ENCODE results near the gene ZNF784.

Gene ZNF784

DNA sequence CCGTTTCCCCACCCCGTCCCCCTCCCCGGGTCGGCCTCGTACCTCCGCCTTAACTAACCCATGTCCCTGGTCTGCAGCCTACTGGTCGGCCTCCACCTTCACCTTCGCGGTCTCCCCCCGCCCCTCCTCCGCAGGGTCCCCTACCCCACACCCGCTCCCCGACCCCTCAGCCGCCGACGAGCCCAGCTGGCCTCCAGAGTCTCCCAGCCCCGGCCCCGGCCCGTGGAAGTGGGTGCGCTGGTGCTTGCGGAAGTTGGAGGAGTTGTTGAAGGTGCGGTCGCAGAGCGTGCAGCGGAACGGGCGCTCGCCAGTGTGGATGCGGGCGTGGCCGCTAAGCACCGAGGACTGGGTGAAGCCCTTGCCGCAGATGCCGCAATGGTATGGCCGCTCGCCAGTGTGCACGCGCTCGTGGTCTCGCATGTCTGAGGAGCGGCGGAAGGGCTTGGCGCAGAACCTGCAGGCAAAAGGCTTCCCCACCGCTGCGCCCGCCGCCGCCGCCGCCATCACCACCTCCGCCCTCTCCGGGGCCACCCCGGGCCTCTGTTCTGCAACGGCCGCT is 2.6 kb downstream of the ZNF784 start:
- DNase-seq (ENCODE audit: extremely low read depth in 1 of 2, low read depth in 1 of 2) = no peak

DNA sequence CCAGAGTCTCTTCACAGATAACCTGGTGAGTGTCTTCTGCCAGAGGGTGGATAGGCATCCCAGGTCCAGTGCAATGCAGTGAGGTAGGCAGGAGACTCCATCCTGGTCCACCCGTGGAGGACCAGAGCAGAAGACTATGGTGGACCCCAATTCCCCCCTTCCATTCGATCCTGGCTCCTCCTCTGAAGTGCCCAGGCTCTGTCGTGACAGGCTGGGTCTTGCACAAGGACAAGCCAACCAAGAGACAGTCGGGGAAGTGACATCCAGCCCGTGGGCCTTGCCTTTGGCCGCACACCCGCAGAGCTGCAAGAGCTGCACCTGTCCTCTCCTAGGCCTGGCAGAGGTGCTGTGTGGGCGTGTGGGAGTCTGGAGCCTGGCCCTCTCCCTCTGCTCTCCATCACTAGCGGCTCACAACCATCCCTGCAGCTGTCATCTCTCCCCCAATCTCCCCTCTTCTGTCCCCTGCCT is 3.1 kb downstream of the ZNF784 start:
- no peak for DNase-seq (ENCODE audit: extremely low read depth in 1 of 2, low read depth in 1 of 2)

- no peak for DNase-seq (ENCODE audit: extremely low read depth in 1 of 2, low read depth in 1 of 2)
Measured at GRCh38 chr19:55620410-55621204, 3.8 kb downstream of the ZNF784 start.

GRCh38 chr19:55619286-55619685 is 5.1 kb downstream of the ZNF784 start:
- no peak for DNase-seq (ENCODE audit: extremely low read depth in 1 of 2, low read depth in 1 of 2)

DNA sequence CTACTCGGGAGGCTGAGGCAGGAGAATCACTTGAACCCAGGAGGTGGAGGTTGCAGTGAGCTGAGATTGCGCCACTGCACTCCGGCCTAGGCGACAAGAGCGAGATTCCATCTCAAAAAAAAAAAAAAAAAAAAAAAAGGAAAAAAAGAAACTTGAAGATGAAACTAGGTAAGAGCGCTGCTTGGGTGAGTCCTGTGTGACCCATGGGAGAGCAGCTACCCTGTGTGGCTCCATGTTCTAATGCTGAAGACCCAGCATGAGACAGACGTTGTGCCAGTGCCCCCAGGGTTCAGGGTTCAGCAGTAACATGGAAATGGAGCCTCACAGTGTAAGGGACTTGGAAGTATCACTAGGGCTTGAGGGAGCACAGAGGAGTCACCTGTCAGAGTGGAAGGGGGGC is 5.9 kb downstream of the ZNF784 start:
- DNase-seq (ENCODE audit: extremely low read depth in 1 of 2, low read depth in 1 of 2) = no peak

DNA sequence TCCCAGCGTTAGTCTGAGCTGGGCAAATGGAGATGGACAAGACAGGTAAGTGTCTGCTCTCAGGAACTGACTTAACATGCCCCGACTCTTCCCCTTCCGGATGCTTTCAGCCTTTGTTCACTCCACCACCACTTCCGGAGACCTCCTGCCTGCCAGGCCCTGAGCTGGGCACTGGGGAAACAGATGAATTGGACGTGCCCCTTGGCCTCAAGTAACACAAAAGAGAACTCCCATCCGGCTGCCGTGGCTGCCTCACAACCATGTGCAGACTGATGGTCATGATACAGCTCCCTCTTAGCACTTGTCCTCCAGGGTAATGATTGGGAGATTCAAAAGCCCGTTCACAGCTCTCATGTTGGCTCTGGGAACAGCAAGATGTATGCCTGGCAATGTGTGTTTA is 6.9 kb downstream of the ZNF784 start:
- no peak for DNase-seq (ENCODE audit: extremely low read depth in 1 of 2, low read depth in 1 of 2)

GRCh38 chr19:55616395-55616875 is 7.9 kb downstream of the ZNF784 start:
- no peak for DNase-seq (ENCODE audit: extremely low read depth in 1 of 2, low read depth in 1 of 2)

DNA sequence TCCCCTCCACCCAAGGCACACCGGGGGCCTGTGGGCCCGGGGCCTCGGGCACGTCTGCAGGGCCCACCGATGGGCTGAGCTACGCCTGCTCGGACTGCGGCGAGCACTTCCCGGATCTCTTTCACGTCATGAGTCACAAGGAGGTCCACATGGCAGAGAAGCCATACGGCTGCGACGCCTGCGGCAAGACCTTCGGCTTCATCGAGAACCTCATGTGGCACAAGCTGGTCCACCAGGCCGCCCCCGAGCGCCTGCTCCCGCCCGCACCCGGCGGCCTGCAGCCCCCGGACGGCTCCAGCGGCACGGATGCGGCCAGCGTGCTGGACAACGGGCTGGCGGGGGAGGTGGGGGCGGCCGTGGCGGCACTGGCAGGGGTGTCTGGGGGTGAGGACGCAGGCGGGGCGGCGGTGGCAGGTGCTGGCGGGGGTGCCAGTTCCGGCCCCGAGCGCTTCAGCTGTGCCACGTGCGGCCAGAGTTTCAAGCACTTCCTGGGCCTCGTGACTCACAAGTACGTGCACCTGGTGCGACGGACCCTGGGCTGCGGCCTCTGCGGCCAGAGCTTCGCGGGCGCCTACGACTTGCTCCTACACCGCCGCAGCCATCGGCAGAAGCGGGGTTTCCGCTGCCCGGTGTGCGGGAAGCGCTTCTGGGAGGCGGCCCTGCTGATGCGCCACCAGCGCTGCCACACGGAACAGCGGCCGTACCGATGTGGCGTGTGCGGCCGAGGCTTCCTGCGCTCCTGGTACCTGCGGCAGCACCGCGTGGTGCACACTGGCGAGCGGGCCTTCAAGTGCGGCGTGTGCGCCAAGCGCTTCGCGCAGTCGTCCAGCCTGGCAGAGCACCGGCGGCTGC is 8.6 kb downstream of the ZNF784 start:
- no peak for DNase-seq (ENCODE audit: extremely low read depth in 1 of 2, low read depth in 1 of 2)

DNA sequence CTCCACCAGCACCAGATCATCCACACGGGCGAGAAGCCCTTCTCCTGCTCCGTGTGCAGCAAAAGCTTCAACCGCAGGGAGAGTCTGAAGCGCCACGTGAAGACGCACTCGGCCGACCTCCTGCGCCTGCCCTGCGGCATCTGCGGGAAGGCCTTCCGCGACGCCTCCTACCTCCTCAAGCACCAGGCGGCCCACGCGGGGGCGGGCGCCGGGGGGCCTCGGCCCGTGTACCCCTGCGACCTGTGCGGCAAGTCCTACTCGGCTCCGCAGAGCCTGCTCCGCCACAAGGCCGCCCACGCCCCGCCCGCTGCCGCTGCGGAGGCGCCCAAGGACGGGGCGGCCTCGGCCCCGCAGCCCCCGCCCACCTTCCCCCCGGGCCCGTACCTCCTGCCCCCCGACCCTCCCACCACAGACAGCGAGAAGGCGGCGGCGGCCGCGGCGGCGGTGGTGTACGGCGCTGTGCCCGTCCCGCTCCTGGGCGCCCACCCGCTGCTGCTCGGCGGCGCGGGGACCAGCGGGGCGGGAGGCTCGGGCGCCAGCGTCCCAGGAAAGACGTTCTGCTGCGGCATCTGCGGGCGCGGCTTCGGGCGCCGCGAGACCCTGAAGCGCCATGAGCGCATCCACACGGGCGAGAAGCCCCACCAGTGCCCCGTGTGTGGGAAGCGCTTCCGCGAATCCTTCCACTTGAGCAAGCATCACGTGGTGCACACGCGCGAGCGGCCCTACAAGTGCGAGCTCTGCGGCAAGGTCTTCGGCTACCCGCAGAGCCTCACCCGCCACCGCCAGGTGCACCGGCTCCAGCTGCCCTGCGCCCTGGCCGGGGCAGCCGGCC is 9.4 kb downstream of the ZNF784 start:
- DNase-seq (ENCODE audit: extremely low read depth in 1 of 2, low read depth in 1 of 2) = no peak

GRCh38 chr19:55613930-55614710 is 10.2 kb downstream of the ZNF784 start:
- DNase-seq (ENCODE audit: extremely low read depth in 1 of 2, low read depth in 1 of 2) = no peak

DNA sequence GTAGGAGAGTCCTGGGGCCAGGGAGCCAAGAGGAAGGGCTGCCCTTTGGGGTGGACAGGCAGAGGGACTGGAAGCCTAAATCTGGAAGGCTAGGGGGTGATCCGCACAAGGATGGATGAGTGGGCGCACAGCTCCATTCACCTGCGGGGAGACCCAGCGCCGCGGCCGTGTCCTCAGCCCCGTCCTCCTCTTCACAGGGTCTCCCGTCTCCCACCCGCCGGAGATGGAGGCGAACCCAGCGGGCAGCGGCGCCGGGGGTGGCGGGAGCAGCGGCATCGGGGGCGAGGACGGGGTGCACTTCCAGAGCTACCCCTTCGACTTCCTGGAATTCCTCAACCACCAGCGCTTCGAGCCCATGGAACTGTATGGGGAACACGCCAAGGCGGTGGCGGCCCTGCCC is 11.0 kb downstream of the ZNF784 start:
- no peak for DNase-seq (ENCODE audit: extremely low read depth in 1 of 2, low read depth in 1 of 2)

GRCh38 chr19:55611983-55612645 is 12.3 kb downstream of the ZNF784 start:
- DNase-seq (ENCODE audit: extremely low read depth in 1 of 2, low read depth in 1 of 2) = no peak

DNA sequence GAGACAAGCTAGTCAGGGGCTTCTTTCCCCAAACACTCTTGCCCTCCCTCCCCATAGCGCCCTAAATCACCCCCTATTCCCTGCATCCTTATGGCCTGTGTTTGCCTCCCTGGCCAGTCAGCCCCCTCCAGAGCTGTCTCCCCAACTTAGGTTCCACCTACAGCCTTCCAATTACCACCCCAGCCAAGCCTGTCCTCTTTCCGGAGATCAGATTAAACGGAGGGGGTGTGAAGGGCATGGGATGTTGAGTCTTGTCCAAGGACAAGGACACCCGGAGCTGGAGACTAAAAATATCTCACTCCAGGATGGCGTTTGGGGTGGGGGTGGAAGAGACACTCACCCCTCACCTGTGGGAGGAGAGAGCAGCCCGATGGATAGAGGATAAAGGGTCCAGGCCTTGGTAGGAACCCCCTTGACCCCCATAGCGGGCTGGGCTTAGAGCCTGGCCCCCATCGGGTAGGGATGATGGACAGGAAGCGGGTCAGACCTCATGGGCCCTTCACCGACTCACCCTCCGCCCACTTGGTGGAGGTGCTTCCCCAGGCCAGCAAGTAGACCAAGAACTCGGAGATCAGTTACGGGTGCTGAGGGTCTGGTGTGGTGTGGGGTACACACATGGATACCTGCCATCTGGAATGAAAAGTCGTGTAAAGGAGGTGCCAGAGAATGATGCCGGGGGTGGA is 12.9 kb downstream of the ZNF784 start:
- DNase-seq (ENCODE audit: extremely low read depth in 1 of 2, low read depth in 1 of 2) = no peak

DNA sequence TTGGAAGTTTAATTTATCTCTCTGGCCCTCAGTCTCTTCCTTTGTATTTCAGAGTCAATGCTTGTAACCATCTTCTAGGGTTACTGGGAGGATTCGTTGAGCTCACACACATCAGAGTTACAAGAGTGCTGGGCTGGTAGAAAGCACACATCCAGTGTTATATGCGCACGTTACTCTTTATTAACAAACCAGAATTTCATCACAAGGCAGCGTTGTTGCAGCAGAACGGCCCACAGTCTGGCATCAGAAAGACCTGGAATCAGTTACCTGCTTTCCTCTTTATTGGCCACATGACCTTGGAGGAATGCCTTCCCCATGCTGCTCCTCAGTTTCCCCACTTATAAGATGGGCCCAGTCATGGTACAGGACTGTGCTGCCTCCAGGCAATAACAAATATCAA is 15.0 kb downstream of the ZNF784 start:
- DNase-seq (ENCODE audit: extremely low read depth in 1 of 2, low read depth in 1 of 2) = no peak

GRCh38 chr19:55606817-55607216 is 17.5 kb downstream of the ZNF784 start:
- no peak for DNase-seq (ENCODE audit: extremely low read depth in 1 of 2, low read depth in 1 of 2)

- DNase-seq (ENCODE audit: extremely low read depth in 1 of 2, low read depth in 1 of 2) = no peak
Measured at GRCh38 chr19:55606471-55606787, 17.9 kb downstream of the ZNF784 start.

DNA sequence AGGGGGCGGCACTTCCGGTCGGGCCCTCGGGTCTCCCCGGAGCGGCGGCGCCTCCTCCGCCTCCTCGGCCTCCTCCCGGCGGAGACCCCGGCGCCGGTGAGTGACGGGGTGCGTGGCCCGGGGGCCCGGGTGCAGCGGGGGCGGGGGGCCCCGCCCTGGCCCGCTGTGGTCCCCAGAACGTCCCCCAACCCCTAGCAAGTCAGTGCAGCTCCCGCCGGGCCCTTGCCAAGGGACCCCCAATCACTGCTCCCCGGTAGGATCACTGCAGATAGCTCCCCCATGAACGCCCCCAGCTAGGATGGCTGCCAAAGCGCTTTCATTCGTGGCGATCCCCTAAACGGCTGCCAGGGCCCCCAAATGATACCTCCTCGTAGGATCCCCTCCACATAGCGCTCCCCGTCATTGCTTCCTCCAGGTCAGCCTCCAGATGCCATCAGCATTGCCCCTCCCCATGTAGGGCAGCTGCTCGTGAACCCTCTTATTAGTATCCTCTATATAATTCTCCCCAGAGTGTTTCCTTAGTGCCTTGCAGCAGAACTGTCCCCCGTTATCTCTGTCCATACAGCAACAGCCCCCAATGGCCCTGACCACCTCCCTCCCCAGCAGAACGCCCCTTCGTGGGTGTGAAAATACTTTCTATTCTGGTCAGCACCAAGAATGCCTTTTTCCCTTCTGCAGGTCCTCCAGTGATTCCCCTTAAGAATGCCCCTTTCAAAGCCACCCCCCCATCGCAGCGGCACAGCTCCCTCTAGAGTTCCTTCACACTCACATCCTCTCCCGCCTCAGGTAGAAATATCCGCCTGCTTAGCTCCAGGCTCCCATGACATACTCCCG is 18.5 kb downstream of the ZNF784 start, which contains the start of gene ZNF865:
Gene ZNF865 (plus strand): TSS at position 11 of the 834 bp plus-strand sequence. CDS start 7,972 bp downstream, outside the sequence.
- peak; percentile 38 to 61 for DNase-seq (ENCODE audit: extremely low read depth in 1 of 2, low read depth in 1 of 2)

- peak; percentile 98 to 99 for DNase-seq (ENCODE audit: extremely low read depth in 1 of 2, low read depth in 1 of 2)
Measured at GRCh38 chr19:55605207-55605636, 19.1 kb downstream of the ZNF784 start.

Measured in stimulated activated CD8-positive, alpha-beta memory T cell treated with anti-CD3 and anti-CD28 coated beads, Interleukin-7, amount 100 ng/mL, for 48 hours (primary cell).